HCT116 (cell line): Measurements from ENCODE around the gene CYP2A13.

Experiments
- CEBPB ChIP-seq: IDR thresholded peaks from 2 replicates; pipeline ENCODE4 v1.6.1; 2012; ENCODE audit warnings: low read depth
- CTCF ChIP-seq, 3 experiments: fragments of 200-600 bp in 1 of 3; sonication (generic) in 1 of 3; IDR thresholded peaks in 2 of 3; conservative IDR thresholded peaks in 1 of 3; 2 replicates each; pipeline ENCODE4 v1.5.1; 2012 to 2017; ENCODE audit warnings: low read depth in 2 of 3, low read length in 2 of 3, antibody characterized with exemption in 1 of 3, borderline replicate concordance in 1 of 3, control low read depth in 1 of 3, mild to moderate bottlenecking in 1 of 3, mixed read lengths in 1 of 3, mixed run types in 1 of 3, moderate library complexity in 1 of 3; ENCODE audit not compliant: insufficient read depth in 1 of 3
- MAX ChIP-seq: IDR thresholded peaks from 2 replicates; pipeline ENCODE4 v1.6.1; 2012
- POLR2A ChIP-seq: IDR thresholded peaks from 2 replicates; pipeline ENCODE4 v1.7.0; 2011; ENCODE audit warnings: borderline replicate concordance; ENCODE audit not compliant: insufficient read depth, insufficient read length; ENCODE audit errors: extremely low read depth
- POLR2AphosphoS5 ChIP-seq: IDR thresholded peaks from 2 replicates; pipeline ENCODE4 v1.6.1; 2011; ENCODE audit warnings: mild to moderate bottlenecking, low read depth, low read length, moderate library complexity
- SIN3A ChIP-seq: IDR thresholded peaks from 2 replicates; pipeline ENCODE4 v1.6.1; 2012; ENCODE audit warnings: low read depth
- SP1 ChIP-seq: IDR thresholded peaks from 2 replicates; pipeline ENCODE4 v1.6.1; 2012; ENCODE audit warnings: low read depth
- SRF ChIP-seq: IDR thresholded peaks from 2 replicates; pipeline ENCODE4 v1.6.1; 2012; ENCODE audit warnings: low read depth
- YY1 ChIP-seq: IDR thresholded peaks from 2 replicates; pipeline ENCODE4 v1.6.1; 2011; ENCODE audit warnings: low read length, low read depth, moderate library complexity, mild to moderate bottlenecking; ENCODE audit not compliant: insufficient replicate concordance; ENCODE audit errors: extremely low read depth
- ZBTB33 ChIP-seq: IDR thresholded peaks from 2 replicates; pipeline ENCODE4 v1.6.1; 2011; ENCODE audit warnings: mild to moderate bottlenecking, low read length, moderate library complexity; ENCODE audit not compliant: insufficient replicate concordance; ENCODE audit errors: extremely low read depth
- ZNF274 ChIP-seq: fragments of 200-500 bp; sonication (Bioruptor generic); IDR thresholded peaks from 2 replicates; pipeline ENCODE4 v1.6.1; 2014; ENCODE audit warnings: mild to moderate bottlenecking, low read depth, low read length, inconsistent platforms

- TF ChIP-seq CTCF (IDR thresholded peaks at IDR 0.05 in 2 of 3, conservative IDR thresholded peaks at IDR 0.05 in 1 of 3; ENCODE audit: borderline replicate concordance in 1 of 3, insufficient read depth in 1 of 3, low read depth in 2 of 3, low read length in 2 of 3) (no peak), SP1 (no peak), YY1 (no peak), POLR2A (no peak), ZNF274 (no peak), SRF (no peak), SIN3A (no peak), CEBPB (no peak), ZBTB33 (no peak), POLR2AphosphoS5 (no peak), MAX (no peak)
Observed at GRCh38 chr19:41133260-41133659, 45.0 kb downstream of the CYP2A13 start.
